Testis (tissue), 3 donors: ENCODE results near the gene DNAJC4. TPM values are rescaled to one million over a fixed set of nuclear protein-coding genes. Genes with fewer than 3 reads are reported as not detected.

Experiments
- DNase-seq: peaks from one replicate; pipeline ENCODE4 v3.0.0-alpha.2; 2019
- H3K27ac ChIP-seq, 2 donors: fragments of 200-600 bp; sonication (generic); one replicate each; pipeline ENCODE4 v1.5.1; 2019
- H3K27me3 ChIP-seq: fragments of 200-600 bp; sonication (generic); one replicate; pipeline ENCODE4 v1.5.1; 2019
- H3K36me3 ChIP-seq: fragments of 200-600 bp; sonication (generic); one replicate; pipeline ENCODE4 v1.5.1; 2017; ENCODE audit warnings: low read depth; ENCODE audit errors: missing control alignments
- H3K4me1 ChIP-seq: fragments of 200-600 bp; sonication (generic); one replicate; pipeline ENCODE4 v1.5.1; 2019
- H3K4me3 ChIP-seq, 2 donors: fragments of 200-600 bp; sonication (generic); one replicate each; pipeline ENCODE4 v1.5.1; 2017 to 2019
- H3K9me3 ChIP-seq: fragments of 200-600 bp; sonication (generic); one replicate; pipeline ENCODE4 v1.5.1; 2017
- POLR2A ChIP-seq: fragments of 450-650 bp; IDR thresholded peaks from one replicate; pipeline ENCODE4 v1.6.1; 2017; ENCODE audit warnings: antibody characterized with exemption, mild to moderate bottlenecking, moderate library complexity
- WGBS, 2 donors: methylation state at CpG; one replicate each; pipeline ENCODE4 v1.1.5; 2018; 5-methylcytosine and 5-hydroxymethylcytosine counted together
- intact Hi-C: fragments of 100-400 bp; cut with DNase I; formaldehyde crosslinking; loops from one replicate; pipeline ENCODE4 v1.15.1; 2023; ENCODE audit warnings: low total_unique reads
- polyA plus RNA-seq: library from polyadenylated mRNA; stranded (reverse); fragments of 350-450 nt; fragmentation: Illumina TruSeq; extraction: RNeasy Lipid Tissue Mini Kit (QIAGEN cat#74804); gene quantifications from one replicate; pipeline ENCODE4 v1.2.3, GENCODE V29; 2014; ENCODE audit warnings: low read depth, low replicate concordance; ENCODE audit not compliant: insufficient read depth
- total RNA-seq, 2 donors: library from RNA; depleted of rRNA; stranded (reverse); fragments of >200 nt; gene quantifications; one replicate each; pipeline ENCODE4 v1.2.3, GENCODE V29; 2016
- TF ChIP-seq, protein P1 (sequence below), 3 experiments: fragments of 450-650 bp in 2 of 3; fragments of 200-600 bp in 1 of 3; sonication (generic) in 1 of 3; IDR thresholded peaks; one replicate each; pipeline ENCODE4 v1.5.1; 2016 to 2019; ENCODE audit warnings: antibody characterized with exemption in 3 of 3, mild to moderate bottlenecking in 2 of 3, moderate library complexity in 1 of 3

DNAJC4 gene
- total and polyA plus RNA-seq, 3 donors from 2014 or later, result 105 to 303 (median 254) TPM

DNA sequence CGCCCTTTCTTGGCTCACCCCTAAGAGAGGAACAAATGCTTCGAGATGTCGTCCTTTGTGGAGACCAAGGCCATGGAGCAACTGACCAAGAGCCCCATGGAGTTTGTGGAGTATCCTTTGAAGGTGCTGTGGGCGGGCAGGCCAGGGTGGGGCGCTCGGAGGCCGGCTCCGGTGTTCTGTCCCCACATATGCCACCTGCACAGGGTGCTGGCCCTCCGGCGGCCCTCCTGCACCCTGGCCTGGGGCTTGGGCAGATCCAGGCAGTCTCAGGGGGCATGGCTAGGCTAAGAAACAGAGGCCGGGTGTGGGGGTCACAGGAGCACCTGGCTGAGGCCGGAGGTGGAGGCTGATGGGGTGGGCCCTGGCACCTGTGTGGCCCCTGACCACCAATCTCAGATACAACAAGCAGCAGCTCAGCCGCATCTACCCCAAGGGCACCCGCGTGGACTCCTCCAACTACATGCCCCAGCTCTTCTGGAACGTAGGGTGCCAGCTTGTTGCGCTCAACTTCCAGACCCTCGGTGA, 31.3 kb downstream of the DNAJC4 start:
- no peak overlapping the region for H3K4me3 ChIP-seq
- TF ChIP-seq, protein P1, sequence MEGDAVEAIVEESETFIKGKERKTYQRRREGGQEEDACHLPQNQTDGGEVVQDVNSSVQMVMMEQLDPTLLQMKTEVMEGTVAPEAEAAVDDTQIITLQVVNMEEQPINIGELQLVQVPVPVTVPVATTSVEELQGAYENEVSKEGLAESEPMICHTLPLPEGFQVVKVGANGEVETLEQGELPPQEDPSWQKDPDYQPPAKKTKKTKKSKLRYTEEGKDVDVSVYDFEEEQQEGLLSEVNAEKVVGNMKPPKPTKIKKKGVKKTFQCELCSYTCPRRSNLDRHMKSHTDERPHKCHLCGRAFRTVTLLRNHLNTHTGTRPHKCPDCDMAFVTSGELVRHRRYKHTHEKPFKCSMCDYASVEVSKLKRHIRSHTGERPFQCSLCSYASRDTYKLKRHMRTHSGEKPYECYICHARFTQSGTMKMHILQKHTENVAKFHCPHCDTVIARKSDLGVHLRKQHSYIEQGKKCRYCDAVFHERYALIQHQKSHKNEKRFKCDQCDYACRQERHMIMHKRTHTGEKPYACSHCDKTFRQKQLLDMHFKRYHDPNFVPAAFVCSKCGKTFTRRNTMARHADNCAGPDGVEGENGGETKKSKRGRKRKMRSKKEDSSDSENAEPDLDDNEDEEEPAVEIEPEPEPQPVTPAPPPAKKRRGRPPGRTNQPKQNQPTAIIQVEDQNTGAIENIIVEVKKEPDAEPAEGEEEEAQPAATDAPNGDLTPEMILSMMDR (IDR thresholded peaks at IDR 0.05), result no peak
- TF ChIP-seq POLR2A, result no peak
- no peak overlapping the region for H3K27ac ChIP-seq
- peaks cover 8% of the 10 kb centered on the region for H3K4me1 ChIP-seq
- intact Hi-C loops, result no loop called here
- no peaks in the 10 kb centered on the region for H3K36me3 ChIP-seq
- DNase-seq, result no peak
- no peaks in the 10 kb centered on the region for H3K9me3 ChIP-seq
- H3K27me3 ChIP-seq, result no peaks in the 10 kb centered on the region
- 91 to 93% methylated on average over 7 to 18 of the region's 18 CpGs for WGBS, 2 donors

DNA sequence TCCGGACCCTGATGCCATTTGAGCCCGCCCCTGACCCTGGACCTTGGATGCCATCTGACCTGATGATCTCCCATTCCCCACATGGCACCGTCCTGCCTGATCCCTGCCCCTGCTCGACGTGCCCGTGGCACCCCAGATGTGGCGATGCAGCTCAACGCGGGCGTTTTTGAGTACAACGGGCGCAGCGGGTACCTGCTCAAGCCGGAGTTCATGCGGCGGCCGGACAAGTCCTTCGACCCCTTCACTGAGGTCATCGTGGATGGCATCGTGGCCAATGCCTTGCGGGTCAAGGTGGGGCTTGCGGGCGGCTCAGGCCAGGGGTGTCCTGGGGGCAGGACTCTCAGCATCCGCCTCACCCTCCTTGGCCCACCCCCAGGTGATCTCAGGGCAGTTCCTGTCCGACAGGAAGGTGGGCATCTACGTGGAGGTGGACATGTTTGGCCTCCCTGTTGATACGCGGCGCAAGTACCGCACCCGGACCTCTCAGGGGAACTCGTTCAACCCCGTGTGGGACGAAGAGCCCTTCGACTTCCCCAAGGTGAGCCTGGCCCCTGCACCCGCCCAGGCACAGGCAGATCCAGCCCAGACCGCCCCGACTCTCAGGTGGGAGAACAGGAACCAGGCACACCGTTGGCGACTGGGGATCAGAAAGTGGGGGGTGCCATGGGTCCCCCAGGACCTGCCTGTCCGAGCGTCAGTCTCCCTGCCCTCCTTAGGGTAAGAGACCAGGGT, 32.1 kb downstream of the DNAJC4 start:
- Histone ChIP-seq H3K4me1 (peaks cover 16% of the 10 kb centered on the region), H3K27ac (no peak overlapping the region), H3K9me3 (no peaks in the 10 kb centered on the region), H3K36me3 (no peaks in the 10 kb centered on the region), H3K27me3 (no peaks in the 10 kb centered on the region), H3K4me3 (no peak overlapping the region)
- intact Hi-C loops, result no loop called here
- no peak for TF ChIP-seq POLR2A
- TF ChIP-seq, protein P1 (IDR thresholded peaks at IDR 0.05), result no peak
- WGBS, 2 donors, result 94 to 97% methylated on average over 11 to 37 of the region's 42 CpGs
- no peak for DNase-seq

DNA sequence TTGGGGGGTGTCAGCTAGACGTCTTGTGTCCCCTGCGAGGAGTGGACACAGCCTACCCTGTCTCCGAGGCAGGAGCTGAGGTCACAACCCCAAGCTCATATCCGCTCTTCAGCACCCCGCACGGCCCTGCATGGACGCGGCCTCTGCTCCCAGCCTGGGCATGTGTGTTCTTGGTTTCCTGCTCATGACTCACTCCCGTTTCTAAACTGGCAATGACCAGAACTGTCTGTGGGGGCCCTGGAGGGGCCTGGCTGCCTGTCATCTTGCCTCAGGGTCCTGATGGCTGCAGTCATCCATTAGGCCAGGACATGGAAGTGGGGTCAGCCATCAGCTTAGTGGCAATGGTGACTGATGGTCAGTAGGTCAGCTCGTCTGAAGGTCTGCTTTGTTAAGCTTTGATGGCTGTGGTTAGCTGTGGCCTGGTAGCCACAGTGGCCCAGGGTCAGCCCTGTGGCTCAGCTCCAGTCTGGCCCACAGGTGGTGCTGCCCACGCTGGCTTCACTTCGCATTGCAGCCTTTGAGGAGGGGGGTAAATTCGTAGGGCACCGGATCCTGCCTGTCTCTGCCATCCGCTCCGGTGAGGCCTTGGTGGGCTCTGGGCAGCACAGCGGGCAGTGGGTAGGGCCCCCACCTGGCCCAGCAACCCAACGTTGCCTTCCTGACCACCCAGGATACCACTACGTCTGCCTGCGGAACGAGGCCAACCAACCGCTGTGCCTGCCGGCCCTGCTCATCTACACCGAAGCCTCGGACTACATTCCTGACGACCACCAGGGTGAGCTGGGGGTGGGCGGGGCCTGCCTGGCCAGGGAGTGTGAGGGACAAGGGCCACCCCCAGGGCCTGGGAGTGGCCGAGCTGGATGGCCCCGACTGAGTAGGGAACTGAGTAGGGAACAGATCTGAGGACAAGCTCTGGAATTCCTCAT, 32.9 kb downstream of the DNAJC4 start:
- 81 to 89% methylated on average over 10 to 29 of the region's 29 CpGs for WGBS, 2 donors
- no peaks in the 10 kb centered on the region for H3K27me3 ChIP-seq
- H3K9me3 ChIP-seq, result no peaks in the 10 kb centered on the region
- no peak overlapping the region for H3K27ac ChIP-seq
- intact Hi-C loops, result no loop called here
- H3K4me1 ChIP-seq, result peaks cover 23% of the 10 kb centered on the region
- H3K4me3 ChIP-seq, result no peak overlapping the region
- DNase-seq, result no peak
- TF ChIP-seq, protein P1 (IDR thresholded peaks at IDR 0.05), result no peak
- TF ChIP-seq POLR2A, result no peak
- H3K36me3 ChIP-seq, result no peaks in the 10 kb centered on the region

DNA sequence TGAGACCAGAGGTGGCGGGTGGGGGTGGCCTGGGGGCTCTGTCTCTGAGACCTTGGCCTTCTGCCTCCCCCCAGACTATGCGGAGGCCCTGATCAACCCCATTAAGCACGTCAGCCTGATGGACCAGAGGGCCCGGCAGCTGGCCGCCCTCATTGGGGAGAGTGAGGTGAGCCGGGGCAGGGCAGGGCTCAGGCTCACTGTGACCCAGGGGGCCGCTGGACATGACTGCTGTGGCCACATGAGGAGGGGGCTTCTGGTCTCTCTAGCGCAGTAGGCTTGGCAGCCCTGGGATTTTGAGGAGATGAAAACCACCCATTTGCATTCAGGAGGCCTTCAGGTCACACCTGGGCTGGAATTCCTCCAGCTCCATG, 33.6 kb downstream of the DNAJC4 start:
- no peak for TF ChIP-seq POLR2A
- TF ChIP-seq, protein P1 (IDR thresholded peaks at IDR 0.05), result no peak
- H3K27me3 ChIP-seq, result no peaks in the 10 kb centered on the region
- DNase-seq, result no peak
- no peak overlapping the region for H3K27ac ChIP-seq
- no peaks in the 10 kb centered on the region for H3K9me3 ChIP-seq
- WGBS, 2 donors, result 88 to 100% methylated on average over 6 to 8 of the region's 8 CpGs
- no peaks in the 10 kb centered on the region for H3K36me3 ChIP-seq
- no peak overlapping the region for H3K4me3 ChIP-seq
- H3K4me1 ChIP-seq, result peaks cover 30% of the 10 kb centered on the region
- intact Hi-C loops, result no loop called here
